Ishikawa (cell line): Measurements from ENCODE around the gene THSD4.

Source experiments
- CEBPB ChIP-seq: IDR thresholded peaks from 2 replicates; pipeline ENCODE4 v1.6.1; 2012
- CREB1 ChIP-seq: IDR thresholded peaks from 2 replicates; pipeline ENCODE4 v1.6.1; 2012; ENCODE audit warnings: low read depth
- EGR1 ChIP-seq: IDR thresholded peaks from 2 replicates; pipeline ENCODE4 v1.6.1; 2012
- FOXM1 ChIP-seq: IDR thresholded peaks from 2 replicates; pipeline ENCODE4 v1.6.1; 2012; ENCODE audit warnings: low read depth, borderline replicate concordance

DNA sequence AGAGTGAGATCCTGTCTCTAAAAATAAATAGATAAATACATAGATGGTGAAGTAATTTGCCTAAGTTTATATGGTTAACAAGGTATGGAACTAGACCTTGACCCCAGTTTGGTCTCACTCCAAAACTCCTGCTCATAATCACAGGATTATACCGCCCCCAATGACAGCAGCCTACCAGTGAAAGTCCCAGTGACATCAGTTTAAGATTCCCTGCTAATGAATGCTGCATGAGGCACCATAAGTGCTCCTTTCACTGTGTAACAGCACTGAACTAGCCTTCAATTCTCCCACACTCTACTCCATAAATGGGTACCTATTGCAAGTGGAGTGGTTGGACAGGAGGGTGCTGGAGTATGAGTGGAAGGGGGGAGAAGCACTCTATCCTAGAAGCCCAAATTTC, 23.7 kb upstream of the THSD4 start:
- TF ChIP-seq FOXM1 (no peak), EGR1 (no peak), CEBPB (no peak), CREB1 (no peak)
